ENCODE data around the gene ELAPOR2.

GRCh38 chr7:87016606-87017005 lies 42.8 kb downstream of the ELAPOR2 start:
- TF ChIP-seq ZBTB7A (IDR thresholded peaks at IDR 0.05; ENCODE audit: low read depth) (no peak), RAD21 (IDR thresholded peaks at IDR 0.05; ENCODE audit: low read depth) (no peak), NFIC (IDR thresholded peaks at IDR 0.05) (no peak)
